Left ventricle myocardium superior (tissue), 1 donor: ENCODE measurements around the gene NDUFV1. TPM values are rescaled to one million over a fixed set of nuclear protein-coding genes. Genes with fewer than 3 reads are reported as not detected.
"Not testable (repeated sequence)": the region's sequence is repeated elsewhere in the genome, so short reads cannot be mapped to it uniquely, and the experiment has no call there.

Experiments used
- ATAC-seq: fragments of 200-7000 bp; cut with Tn5 transposase; one replicate; pipeline ENCODE4 v1.9.1; 2020; ENCODE audit warnings: mild to moderate bottlenecking, moderate library complexity
- DNase-seq: peaks from one replicate; pipeline ENCODE4 v3.0.0-alpha.2; 2020
- intact Hi-C: fragments of 100-400 bp; cut with micrococcal nuclease; formaldehyde crosslinking; loops from one replicate; pipeline ENCODE4 v1.11.0; 2022
- total RNA-seq: library from RNA; stranded (reverse); fragmentation: NEBNext Ultra II Directional; extraction: Animal tissue kit (Norgen Biotek cat#: 25700); gene quantifications from one replicate; pipeline ENCODE4 v1.2.1, GENCODE V29; 2021
- donor health status: DM: no; HTN: yes; CAD: no; lungs with severe emphysema.

Gene NDUFV1
- total RNA-seq, 1 donor from 2014 or later = 768 TPM

DNA sequence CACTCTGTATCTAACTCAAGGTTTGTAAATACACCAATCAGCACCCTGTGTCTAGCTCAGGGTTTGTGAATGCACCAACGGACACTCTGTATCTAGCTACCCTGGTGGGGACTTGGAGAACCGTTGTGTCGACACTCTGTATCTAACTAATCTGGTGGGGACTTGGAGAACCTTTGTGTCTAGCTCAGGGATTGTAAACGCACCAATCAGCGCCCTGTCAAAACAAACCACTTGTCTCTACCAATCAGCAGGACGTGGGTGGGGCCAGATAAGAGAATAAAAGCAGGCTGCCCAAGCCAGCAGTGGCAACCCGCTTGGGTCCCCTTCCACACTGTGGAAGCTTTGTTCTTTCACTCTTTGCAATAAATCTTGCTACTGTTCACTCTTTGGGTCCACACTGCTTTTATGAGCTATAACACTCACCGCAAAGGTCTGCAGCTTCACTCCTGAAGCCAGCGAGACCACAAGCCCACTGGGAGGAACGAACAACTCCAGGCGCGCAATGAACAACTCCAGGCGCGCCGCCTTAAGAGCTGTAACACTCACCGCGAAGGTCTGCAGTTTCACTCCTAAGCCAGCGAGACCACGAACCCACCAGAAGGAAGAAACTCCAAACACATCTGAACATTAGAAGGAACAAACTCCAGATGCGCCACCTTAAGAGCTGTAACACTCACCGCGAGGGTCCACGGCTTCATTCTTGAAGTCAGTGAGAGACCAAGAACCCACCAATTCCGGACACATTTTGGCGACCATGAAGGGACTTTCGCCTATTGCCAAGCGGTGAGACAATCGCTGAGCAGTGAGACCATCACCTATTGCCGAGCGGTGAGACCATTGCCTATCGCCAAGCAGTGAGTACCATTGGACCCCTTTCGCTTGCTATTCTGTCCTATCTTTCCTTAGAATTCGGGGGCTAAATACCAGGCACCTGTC is 13.2 kb downstream of the NDUFV1 start:
- intact Hi-C loops, DNase-seq, ATAC-seq: not testable (repeated sequence)

DNA sequence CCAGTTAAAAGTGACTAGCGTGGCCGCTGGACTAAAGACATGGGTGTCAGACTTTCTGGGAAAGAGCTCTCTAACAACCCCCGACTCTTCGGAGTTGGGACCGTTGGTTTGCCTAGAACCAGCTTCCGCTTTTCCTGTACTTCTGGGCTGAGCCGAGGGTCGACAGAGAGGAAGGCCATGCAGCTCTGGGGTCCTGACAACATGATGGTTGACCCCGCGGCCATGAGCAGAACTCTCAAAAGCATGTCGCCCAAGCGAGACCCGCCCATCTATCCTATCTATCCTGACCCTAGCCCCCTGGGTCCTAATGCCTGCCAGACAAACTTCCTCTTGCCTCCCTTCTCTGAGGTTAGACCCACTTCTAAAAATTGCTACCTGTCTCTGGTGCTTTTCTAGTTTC is 13.9 kb downstream of the NDUFV1 start:
- DNase-seq, ATAC-seq, intact Hi-C loops: not testable (repeated sequence)

DNA sequence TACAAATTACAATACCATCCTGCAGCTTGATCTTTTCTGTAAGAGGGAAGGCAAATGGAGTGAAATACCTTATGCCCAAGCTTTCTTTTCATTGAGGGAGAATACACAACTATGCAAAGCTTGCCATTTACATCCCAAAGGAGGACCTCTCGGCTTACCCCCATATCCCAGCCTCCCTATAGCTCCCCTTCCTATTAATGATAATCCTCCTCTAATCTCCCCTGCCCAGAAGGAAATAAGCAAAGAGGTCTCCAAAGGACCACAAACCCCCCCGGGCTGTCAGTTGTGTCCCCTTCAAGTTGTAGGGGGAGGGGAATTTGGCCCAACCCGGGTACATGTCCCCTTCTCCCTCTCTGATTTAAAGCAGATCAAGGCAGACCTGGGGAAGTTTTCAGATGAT is 15.2 kb downstream of the NDUFV1 start:
- DNase-seq, intact Hi-C loops, ATAC-seq: not testable (repeated sequence)

GRCh38 chr11:67622905-67623304 is 16.2 kb downstream of the NDUFV1 start:
- peak; percentile 18 for DNase-seq
- ATAC-seq, intact Hi-C loops: not testable (repeated sequence)

DNA sequence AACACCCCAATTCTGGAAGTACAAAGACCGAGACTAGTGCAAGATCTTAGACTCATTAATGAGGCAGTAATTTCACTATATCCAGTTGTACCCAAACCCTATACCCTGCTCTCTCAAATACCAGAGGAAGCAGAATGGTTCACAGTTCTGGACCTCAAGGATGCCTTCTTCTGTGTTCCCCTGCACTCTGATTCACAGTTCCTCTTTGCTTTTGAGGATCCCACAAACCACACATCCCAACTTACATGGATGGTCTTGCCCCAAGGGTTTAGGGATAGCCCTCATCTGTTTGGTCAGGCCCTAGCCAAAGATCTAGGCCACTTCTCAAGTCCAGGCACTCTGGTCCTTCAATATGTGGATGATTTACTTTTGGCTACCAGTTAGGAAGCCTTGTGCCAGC is 17.1 kb downstream of the NDUFV1 start:
- DNase-seq, ATAC-seq, intact Hi-C loops: not testable (repeated sequence)

- ATAC-seq, intact Hi-C loops, DNase-seq: not testable (repeated sequence)
These were observed 19.5 kb downstream of the NDUFV1 start for GRCh38 chr11:67626131-67626833.

GRCh38 chr11:67626970-67627369 is 20.2 kb downstream of the NDUFV1 start:
- DNase-seq (peak; percentile 20), ATAC-seq (no peak)
- intact Hi-C loops = no loop called here

DNA sequence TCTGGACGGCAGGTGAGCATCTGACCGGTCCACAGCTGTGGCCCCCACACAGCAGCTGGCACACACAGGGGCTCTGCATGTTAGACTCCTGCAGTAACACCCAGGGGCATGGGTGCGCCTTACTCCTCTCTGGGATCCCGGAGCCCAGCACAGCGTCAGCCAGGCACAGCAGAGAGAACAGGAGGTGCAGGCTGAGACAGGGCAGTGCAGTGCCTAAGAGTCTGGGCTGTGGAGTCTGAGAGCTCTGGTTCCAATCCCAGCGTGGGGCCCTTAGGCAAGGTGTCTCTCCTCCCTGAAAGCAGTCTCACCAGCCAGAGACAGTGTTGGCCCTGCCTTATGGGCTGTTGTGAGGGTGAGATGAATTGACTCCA is 20.7 kb downstream of the NDUFV1 start:
- peak; percentile 29 for DNase-seq
- ATAC-seq = no peak
- intact Hi-C loops = no loop called here

DNA sequence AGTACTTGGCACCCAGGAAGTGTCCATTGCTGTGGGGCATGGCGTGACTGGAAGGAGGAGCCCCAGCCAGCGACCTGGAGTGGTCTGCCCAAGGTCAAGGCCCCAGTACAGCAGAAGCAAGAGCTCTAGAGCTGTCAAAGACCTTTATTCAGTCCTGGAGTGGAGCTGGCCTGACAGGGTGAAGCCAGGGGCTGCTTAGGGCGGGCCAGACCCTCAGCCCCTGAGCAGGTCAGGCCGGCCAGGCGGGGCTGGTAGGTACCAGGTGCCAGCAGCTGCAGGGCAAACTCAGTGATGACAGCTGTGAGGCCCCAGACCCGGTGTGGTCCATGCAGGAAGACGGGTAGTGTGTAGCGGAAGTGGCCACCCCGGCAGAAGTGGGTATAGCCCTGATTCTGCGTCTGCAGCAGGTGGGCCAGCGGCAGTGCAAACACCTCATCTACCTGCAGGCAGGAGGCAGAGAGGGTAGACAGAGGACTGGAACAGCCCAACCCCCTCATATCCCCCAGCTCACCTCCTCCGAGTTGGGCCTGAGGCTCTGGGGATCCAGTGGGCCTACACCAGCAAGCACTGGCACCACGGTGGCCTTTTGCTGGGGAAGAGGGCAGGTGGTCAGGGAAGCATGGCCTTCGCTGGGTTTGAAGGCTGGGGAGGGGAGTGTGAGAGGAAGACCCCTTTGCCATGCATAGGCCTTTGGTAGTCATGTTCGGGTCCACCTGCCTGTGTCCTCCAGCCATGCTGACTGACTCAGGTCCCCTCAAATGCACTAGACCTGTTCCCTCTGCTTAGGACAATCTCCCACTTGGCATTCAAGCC is 21.3 kb downstream of the NDUFV1 start:
- no peak for ATAC-seq
- intact Hi-C loops = no loop called here
- DNase-seq = no peak

- ATAC-seq (no peak), DNase-seq (peak; percentile 54)
- intact Hi-C loops = no loop called here
These were observed 22.1 kb downstream of the NDUFV1 start for GRCh38 chr11:67628710-67629385.

DNA sequence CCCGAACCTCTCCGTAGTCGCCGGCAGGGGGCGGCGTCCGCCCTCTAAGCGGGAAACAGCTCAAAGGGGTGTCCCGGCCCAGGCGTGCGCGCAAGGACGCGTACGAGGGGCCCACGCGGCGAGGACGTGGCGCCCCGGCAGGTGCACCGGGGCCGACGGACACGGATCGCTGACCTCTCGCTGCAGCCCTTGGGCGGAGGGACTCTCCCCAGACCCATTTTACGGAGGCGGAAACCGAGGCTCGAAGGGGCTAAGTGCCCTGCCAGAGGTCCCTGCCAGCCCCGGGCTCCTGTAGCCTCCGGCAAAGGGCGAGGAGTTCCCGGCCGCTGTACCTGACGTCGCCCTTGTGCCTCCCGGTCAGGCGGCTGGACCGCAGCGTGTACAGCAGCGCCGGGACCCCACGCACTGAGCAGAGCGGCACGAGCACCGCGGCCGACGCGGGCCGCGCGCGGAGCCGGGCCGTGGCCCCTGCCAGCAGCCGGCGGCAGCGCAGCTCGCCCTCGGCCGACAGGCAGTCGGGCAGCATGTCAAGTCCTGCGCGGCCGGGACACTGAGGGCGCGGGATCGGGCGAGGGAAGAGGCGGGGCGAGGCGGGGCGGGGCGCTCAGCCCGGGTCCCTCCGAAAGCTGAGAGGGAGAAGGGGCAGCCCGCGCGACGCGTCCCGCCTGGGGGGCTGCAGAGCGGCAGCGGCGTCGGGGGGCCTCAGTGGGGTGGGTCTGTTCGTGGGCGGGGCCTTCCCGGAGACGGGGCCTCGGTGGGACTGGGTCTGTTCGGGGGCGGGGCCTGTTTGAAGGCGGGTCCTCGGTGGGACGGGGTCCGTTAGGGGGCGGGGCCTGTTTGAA is 22.9 kb downstream of the NDUFV1 start, which contains the start of gene NUDT8:
Gene NUDT8 (minus strand): TSS at position 552 of the 842 bp plus-strand sequence. CDS start 26 bp downstream, at position 526.
- DNase-seq = peak; percentile 94
- intact Hi-C loops = no loop called here
- ATAC-seq = peak; percentile 74

GRCh38 chr11:67630228-67630942 is 23.6 kb downstream of the NDUFV1 start:
- ATAC-seq = peak; percentile 87
- peak; percentile 99 for DNase-seq
- intact Hi-C loops = no loop called here

DNA sequence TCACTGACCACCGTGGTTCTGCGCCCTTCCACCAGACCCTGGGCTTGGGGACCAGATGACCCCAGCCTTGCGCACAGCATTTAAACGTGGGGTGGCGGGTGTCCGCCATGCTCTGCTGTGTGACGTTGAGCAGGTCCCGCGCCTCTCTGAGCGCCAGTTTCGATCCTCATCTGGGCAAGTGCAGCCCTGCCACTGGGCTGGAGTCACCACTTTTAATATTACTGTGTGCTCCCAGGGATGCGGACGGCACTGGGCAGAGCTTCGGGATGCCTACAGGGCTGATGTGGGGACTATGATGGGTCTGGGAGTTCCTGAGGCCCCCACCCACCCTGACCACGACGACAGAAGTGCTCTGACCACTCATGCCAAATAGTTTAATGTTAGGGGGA is 24.2 kb downstream of the NDUFV1 start:
- no peak for ATAC-seq
- peak; percentile 53 for DNase-seq
- intact Hi-C loops = no loop called here

- intact Hi-C loops = no loop called here
- ATAC-seq (no peak), DNase-seq (no peak)
These were observed 24.7 kb downstream of the NDUFV1 start for GRCh38 chr11:67631411-67631810.

- no peak for DNase-seq
- intact Hi-C loops = no loop called here
- ATAC-seq = no peak
These were observed 25.1 kb downstream of the NDUFV1 start for GRCh38 chr11:67631853-67632174.

DNA sequence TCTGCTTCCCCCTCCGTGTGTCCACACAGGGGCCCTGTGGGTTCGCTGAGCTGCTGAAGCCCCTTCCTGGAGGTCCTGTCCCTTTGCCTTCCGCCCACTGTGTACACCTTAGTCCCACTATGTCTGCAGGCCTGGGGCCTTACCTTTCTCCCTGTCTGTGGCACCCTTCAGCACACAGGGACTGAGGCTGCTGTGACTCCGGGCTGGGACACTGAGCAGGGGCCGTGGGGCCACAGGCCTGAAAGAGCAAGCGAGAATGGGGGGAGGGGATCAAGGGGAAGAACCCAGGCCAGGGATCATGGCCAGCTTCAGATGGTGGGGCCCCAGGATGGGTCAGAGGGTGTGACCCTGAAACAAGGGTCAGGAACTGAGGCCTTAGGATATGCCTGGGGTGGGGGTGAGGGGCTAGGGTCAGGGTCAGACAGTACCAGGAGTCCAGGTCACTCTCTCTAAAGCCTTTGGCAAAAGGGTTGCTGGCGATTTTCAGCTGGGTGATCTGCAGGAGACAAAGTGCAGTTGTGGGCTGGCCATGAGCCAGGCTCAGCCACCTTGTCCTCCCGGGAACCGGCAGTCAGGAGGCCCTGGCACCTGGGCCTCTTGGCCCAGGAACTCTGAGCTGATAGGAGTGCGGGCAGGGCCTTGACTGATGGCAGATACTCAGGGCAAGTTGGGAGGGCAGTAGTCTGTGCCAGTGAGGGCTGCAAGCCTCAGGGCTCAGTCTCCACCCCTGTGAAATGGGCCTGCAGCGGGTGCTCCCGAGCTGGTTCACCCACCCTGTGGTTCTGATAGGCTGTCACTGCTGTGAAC is 25.6 kb downstream of the NDUFV1 start:
- ATAC-seq (peak; percentile 14), DNase-seq (peak; percentile 89)
- intact Hi-C loops = no loop called here
